ENCODE measurements around the gene TFAP2E. TPM values are rescaled to one million over a fixed set of nuclear protein-coding genes. Genes with fewer than 3 reads are reported as not detected.

TFAP2E gene
- total and polyA plus RNA-seq, 4 donors: 0.07 to 0.21 (median 0.09) TPM

GRCh38 chr1:35554266-35555211 lies 18.6 kb upstream of the TFAP2E start:
- H3K27me3 ChIP-seq (ENCODE audit: control insufficient read depth in 4 of 4, insufficient read depth in 4 of 4, low read length in 3 of 4): no peaks in the 10 kb centered on the region
- H3K4me3 ChIP-seq (ENCODE audit: low read depth in 1 of 3, low read length in 3 of 3): no peak overlapping the region
- TF ChIP-seq FOXA1 (IDR thresholded peaks at IDR 0.05): no peak
- no peak for TF ChIP-seq RXRA (IDR thresholded peaks at IDR 0.05)
- TF ChIP-seq SP1 (IDR thresholded peaks at IDR 0.05): no peak
- TF ChIP-seq YY1 (IDR thresholded peaks at IDR 0.05): peak; percentile 49
- peak in 1 of 2 donors; percentile 26 for TF ChIP-seq RAD21 (IDR thresholded peaks at IDR 0.05)
- TF ChIP-seq, protein P1, sequence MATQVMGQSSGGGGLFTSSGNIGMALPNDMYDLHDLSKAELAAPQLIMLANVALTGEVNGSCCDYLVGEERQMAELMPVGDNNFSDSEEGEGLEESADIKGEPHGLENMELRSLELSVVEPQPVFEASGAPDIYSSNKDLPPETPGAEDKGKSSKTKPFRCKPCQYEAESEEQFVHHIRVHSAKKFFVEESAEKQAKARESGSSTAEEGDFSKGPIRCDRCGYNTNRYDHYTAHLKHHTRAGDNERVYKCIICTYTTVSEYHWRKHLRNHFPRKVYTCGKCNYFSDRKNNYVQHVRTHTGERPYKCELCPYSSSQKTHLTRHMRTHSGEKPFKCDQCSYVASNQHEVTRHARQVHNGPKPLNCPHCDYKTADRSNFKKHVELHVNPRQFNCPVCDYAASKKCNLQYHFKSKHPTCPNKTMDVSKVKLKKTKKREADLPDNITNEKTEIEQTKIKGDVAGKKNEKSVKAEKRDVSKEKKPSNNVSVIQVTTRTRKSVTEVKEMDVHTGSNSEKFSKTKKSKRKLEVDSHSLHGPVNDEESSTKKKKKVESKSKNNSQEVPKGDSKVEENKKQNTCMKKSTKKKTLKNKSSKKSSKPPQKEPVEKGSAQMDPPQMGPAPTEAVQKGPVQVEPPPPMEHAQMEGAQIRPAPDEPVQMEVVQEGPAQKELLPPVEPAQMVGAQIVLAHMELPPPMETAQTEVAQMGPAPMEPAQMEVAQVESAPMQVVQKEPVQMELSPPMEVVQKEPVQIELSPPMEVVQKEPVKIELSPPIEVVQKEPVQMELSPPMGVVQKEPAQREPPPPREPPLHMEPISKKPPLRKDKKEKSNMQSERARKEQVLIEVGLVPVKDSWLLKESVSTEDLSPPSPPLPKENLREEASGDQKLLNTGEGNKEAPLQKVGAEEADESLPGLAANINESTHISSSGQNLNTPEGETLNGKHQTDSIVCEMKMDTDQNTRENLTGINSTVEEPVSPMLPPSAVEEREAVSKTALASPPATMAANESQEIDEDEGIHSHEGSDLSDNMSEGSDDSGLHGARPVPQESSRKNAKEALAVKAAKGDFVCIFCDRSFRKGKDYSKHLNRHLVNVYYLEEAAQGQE (IDR thresholded peaks at IDR 0.05): no peak
- TF ChIP-seq TAF1 (conservative IDR thresholded peaks at IDR 0.05): no peak
- TF ChIP-seq ZBTB33 (IDR thresholded peaks at IDR 0.05): no peak
- no peak for TF ChIP-seq FOXA2 (IDR thresholded peaks at IDR 0.05)
- TF ChIP-seq GABPA (IDR thresholded peaks at IDR 0.05 in 1 of 2, conservative IDR thresholded peaks at IDR 0.05 in 1 of 2): no peak
- TF ChIP-seq, protein P2, sequence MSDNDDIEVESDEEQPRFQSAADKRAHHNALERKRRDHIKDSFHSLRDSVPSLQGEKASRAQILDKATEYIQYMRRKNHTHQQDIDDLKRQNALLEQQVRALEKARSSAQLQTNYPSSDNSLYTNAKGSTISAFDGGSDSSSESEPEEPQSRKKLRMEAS (IDR thresholded peaks at IDR 0.05): no peak
- TF ChIP-seq HNF4G (IDR thresholded peaks at IDR 0.05): no peak
- no peak for TF ChIP-seq NR2F2 (IDR thresholded peaks at IDR 0.05)
- no peak for TF ChIP-seq CTCF (IDR thresholded peaks at IDR 0.05; ENCODE audit: low read depth, low read length, missing input control)
- TF ChIP-seq EGR1 (IDR thresholded peaks at IDR 0.05; ENCODE audit: low read depth in 2 of 2): no peak
- no peak for TF ChIP-seq JUND (IDR thresholded peaks at IDR 0.05)
- TF ChIP-seq HNF4A (conservative IDR thresholded peaks at IDR 0.05): no peak
- 51% methylated on average over 7 of the region's 7 CpGs for WGBS
- peaks cover 2 to 48% (median 42%) of the 10 kb centered on the region in 4 donors for H3K4me1 ChIP-seq (ENCODE audit: control insufficient read depth in 4 of 4, insufficient read depth in 4 of 4, low read length in 3 of 4)
- no peak overlapping the region for H3K9ac ChIP-seq (ENCODE audit: low read depth in 1 of 2, low read length in 2 of 2)
- peaks cover 1 to 25% (median 20%) of the 10 kb centered on the region in 4 donors for H3K36me3 ChIP-seq (ENCODE audit: control insufficient read depth in 4 of 4, insufficient read depth in 3 of 4, low read depth in 1 of 4, low read length in 3 of 4)
- DNase-seq (ENCODE audit: low spot score): no peak
- no peaks in the 10 kb centered on the region for H3K9me3 ChIP-seq (ENCODE audit: control insufficient read depth in 4 of 4, low read length in 3 of 4)
- H3K27ac ChIP-seq (ENCODE audit: low read depth in 1 of 2, low read length in 2 of 2): no peak overlapping the region
